Activated CD8-positive, alpha-beta memory T cell treated with anti-CD3 and anti-CD28 coated beads for 36 hours (primary cell): ENCODE results near the gene EP400. TPM values are rescaled to one million over a fixed set of nuclear protein-coding genes. Genes with fewer than 3 reads are reported as not detected.

Experiments used
- CTCF ChIA-PET: fragments of 350-600 bp; sonication (Branson Sonifier 250); formaldehyde crosslinking; loops from one replicate; lab custom pipeline; 2021; ENCODE audit warnings: antibody characterized with exemption; lab: Charles Lee
- POLR2A ChIA-PET: fragments of 350-600 bp; sonication (Branson Sonifier 250); formaldehyde crosslinking; loops from one replicate; lab custom pipeline; 2021; ENCODE audit warnings: antibody characterized with exemption; lab: Charles Lee
- total RNA-seq, 2 experiments: library from RNA; stranded (reverse); gene quantifications; one replicate each; pipeline ENCODE4 v1.2.3, GENCODE V29; 2021

Gene EP400
- total RNA-seq, 2 experiments from 2014 or later: 48.8 to 49.0 TPM

GRCh38 chr12:131921866-131922769, 27.6 kb upstream of the EP400 start:
- ChIA-PET POLR2A (interaction anchor here (0.6 kb wide), 1 partner anchor 9 kb away, joined by 3 read pairs; no protein-coding TSS in a partner anchor), CTCF (no interaction called here)

GRCh38 chr12:131922772-131923171, 27.0 kb upstream of the EP400 start:
- ChIA-PET POLR2A (interaction anchor here (0.6 kb wide), 1 partner anchor 8 kb away, joined by 3 read pairs; no protein-coding TSS in a partner anchor), CTCF (no interaction called here)

GRCh38 chr12:131923260-131923659, 26.5 kb upstream of the EP400 start:
- POLR2A ChIA-PET: no interaction called here
- CTCF ChIA-PET: interaction anchor here (0.6 to 0.7 kb wide), 2 partner anchors 28 to 256 kb away, joined by 3 read pairs; no protein-coding TSS in a partner anchor

GRCh38 chr12:131927110-131928079, 22.3 kb upstream of the EP400 start:
- ChIA-PET POLR2A (interaction anchor here (0.8 kb wide), 1 partner anchor 22 kb away, joined by 3 read pairs; the partner anchor contains the start of gene EP400), CTCF (no interaction called here)

GRCh38 chr12:131928080-131928710, 21.5 kb upstream of the EP400 start:
- CTCF ChIA-PET: interaction anchor here (0.6 to 0.9 kb wide), 2 partner anchors 9 to 28 kb away, joined by 3 read pairs; no protein-coding TSS in a partner anchor

GRCh38 chr12:131928711-131929580, 20.8 kb upstream of the EP400 start, which contains the start of gene PUS1:
Gene PUS1 (plus strand): TSS chr12:131929276. CDS start chr12:131929723, 447 bp downstream.
- ChIA-PET CTCF (interaction anchor here (0.6 to 0.9 kb wide), 2 partner anchors 8 to 27 kb away, joined by 3 read pairs; no protein-coding TSS in a partner anchor), POLR2A (interaction anchor here (0.6 to 2.0 kb wide), 6 partner anchors 16 to 683 kb away, joined by 3 to 10 read pairs (median 3); partner anchors contain the start of gene EP400)

More at GRCh38 chr12:131928080-131928710, 21.5 kb upstream of the EP400 start:
- POLR2A ChIA-PET: interaction anchor here (0.7 to 0.8 kb wide), 2 partner anchors 22 to 683 kb away, joined by 3 read pairs; partner anchors contain the start of gene EP400

DNA sequence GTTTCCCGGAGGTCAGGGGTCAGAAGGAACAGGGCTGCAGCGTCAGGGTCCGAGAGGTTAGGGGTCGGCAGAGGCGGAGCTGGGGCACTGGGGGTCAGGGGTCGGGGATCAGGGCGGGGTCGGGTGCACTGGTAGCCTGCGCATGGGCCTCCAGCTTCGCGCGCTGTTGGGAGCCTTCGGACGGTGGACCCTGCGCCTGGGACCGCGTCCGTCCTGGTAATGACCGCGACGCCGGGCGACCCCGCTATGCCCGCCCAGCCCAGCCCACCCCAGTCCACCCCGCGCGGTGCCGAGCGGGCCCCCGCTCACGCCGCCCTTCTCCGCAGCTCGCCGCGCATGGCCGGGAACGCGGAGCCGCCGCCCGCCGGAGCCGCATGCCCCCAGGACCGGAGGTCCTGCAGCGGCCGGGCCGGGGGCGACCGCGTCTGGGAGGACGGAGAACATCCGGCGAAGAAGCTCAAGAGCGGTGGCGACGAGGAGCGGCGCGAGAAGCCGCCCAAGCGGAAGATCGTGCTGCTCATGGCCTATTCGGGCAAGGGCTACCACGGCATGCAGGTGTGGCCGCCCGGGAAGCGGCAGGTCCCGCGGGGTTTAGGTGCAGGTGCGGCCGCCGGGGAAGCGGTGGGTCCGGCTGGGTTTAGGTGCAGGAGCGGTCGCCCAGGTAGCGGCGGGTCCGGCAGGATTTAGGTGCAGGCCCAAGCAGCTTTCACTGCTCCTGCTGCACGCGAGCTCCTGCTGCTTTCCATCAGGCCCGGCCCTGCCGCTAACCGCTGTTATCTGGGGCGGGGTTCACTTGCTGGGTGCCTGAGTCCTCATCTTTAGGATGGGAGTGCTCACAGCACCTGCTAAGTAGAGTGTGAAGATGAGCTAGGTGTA, 19.9 kb upstream of the EP400 start:
- ChIA-PET CTCF (interaction anchor here (0.6 kb wide), 1 partner anchor 519 kb away, joined by 3 read pairs; no protein-coding TSS in a partner anchor), POLR2A (interaction anchor here (0.5 to 2.0 kb wide), 6 partner anchors 15 to 123 kb away, joined by 3 to 10 read pairs (median 3); partner anchors contain the start of gene EP400)

- ChIA-PET CTCF (no interaction called here), POLR2A (interaction anchor here (0.7 to 2.0 kb wide), 5 partner anchors 8 to 25 kb away, joined by 3 to 10 read pairs (median 3); partner anchors contain the start of gene EP400)
These were observed 19.2 kb upstream of the EP400 start for GRCh38 chr12:131930510-131930909.

GRCh38 chr12:131933387-131933786, 16.4 kb upstream of the EP400 start:
- ChIA-PET POLR2A (no interaction called here), CTCF (no interaction called here)

DNA sequence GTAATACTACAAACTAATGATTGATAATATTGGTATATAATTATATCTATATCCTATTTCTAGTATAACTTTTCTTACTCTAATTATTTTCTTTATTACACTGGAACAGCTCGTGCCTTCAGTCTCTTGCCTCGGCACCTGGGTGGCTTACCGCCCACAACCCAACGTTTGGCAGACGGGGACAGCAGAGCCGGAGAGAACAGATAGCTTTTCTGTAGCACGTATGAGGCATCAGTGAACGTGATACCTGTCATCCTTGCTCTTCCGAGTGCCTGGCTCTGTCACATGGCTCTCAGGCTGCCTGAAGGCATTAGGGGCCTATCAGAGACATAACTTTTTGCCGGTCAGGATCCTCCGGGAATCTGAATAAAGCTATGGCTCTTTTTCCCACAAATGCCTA, 15.2 kb upstream of the EP400 start:
- CTCF ChIA-PET: no interaction called here
- POLR2A ChIA-PET: no interaction called here

DNA sequence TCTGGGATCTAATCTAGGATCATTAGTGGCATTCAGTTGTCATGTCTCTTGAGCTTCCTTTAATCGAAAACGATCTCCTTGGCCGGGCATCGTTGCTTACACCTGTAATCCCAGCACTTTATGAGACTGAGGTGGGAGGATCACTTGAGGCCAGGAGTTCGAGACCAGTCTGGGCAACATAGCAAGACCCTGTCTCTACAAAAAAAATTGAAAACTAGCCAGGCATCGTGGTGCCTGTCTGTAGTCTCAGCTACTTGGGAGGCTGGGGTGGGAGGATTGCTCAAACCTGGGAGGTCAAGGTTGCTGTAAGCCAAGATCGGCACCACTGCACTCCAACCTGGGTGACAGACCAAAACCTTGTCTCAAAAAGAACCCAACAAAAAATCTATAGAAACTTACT, 11.7 kb upstream of the EP400 start:
- CTCF ChIA-PET: no interaction called here
- POLR2A ChIA-PET: no interaction called here

- ChIA-PET CTCF (no interaction called here), POLR2A (no interaction called here)
These were observed 10.7 kb upstream of the EP400 start for GRCh38 chr12:131939007-131939406.

DNA sequence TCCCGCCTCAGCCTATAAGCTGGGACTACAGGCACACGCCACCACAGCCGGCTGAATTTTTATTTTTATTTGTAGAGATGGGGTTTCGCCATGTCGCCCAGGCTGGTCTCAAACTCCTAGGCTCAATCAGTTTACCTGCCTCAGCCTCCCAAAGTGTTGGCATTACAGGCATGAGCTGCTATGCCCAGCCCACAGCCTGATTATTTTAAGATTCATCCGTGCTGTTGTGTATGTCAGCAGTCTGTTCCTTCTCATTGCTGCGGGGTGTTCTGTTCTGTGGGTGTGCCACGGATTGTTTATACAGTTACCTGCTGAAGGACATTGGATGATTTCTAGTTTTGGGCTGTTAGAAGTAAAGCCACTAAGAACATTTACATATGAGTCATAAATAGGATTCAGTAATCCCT, 9.6 kb upstream of the EP400 start:
- ChIA-PET CTCF (no interaction called here), POLR2A (no interaction called here)

- CTCF ChIA-PET: no interaction called here
- POLR2A ChIA-PET: no interaction called here
These were observed 8.4 kb upstream of the EP400 start for GRCh38 chr12:131941116-131941986.

- CTCF ChIA-PET: no interaction called here
These were observed 7.8 kb upstream of the EP400 start for GRCh38 chr12:131941987-131942341.

GRCh38 chr12:131942671-131943070, 7.1 kb upstream of the EP400 start:
- ChIA-PET POLR2A (no interaction called here), CTCF (no interaction called here)

More at GRCh38 chr12:131941987-131942341, 7.8 kb upstream of the EP400 start:
- POLR2A ChIA-PET: no interaction called here
